Endothelial cell of umbilical vein (primary cell): ENCODE measurements around the gene ACTR2. TPM values are rescaled to one million over a fixed set of nuclear protein-coding genes. Genes with fewer than 3 reads are reported as not detected.

Experiments
- BruUV-seq: library from RNA; stranded (reverse); fragments of 400-500 nt; replicated peaks from 2 replicates; lab custom pipeline; 2021; lab: Mats Ljungman, UMichigan
- CTCF ChIA-PET: fragments of 300-600, 350-600 bp; sonication (Branson Sonifier 250); formaldehyde crosslinking; loops from one replicate; lab custom pipeline; 2021; ENCODE audit warnings: antibody characterized with exemption, inconsistent platforms; lab: Charles Lee
- POLR2A ChIA-PET: fragments of 300-600, 350-600 bp; sonication (Branson Sonifier 250); formaldehyde crosslinking; loops from one replicate; lab custom pipeline; 2021; ENCODE audit warnings: antibody characterized with exemption, inconsistent platforms; lab: Charles Lee
- DNase-seq: peaks from one replicate; pipeline ENCODE4 v3.0.0-alpha.2; 2011; ENCODE audit warnings: low read depth, low spot score
- FAIRE-seq: peaks from 2 replicates; lab custom pipeline; 2011; peaks lifted over from hg19 to GRCh38; lab: Jason Lieb, UNC
- H2AFZ ChIP-seq: 2 replicates; pipeline ENCODE4 v1.6.0; 2012; ENCODE audit warnings: low read depth, low read length, control low read depth, inconsistent platforms
- H3K27ac ChIP-seq: 2 replicates; pipeline ENCODE4 v1.5.1; 2011; ENCODE audit warnings: low read depth, mild to moderate bottlenecking, control low read depth, low read length, moderate library complexity; ENCODE audit not compliant: insufficient read depth
- H3K27me3 ChIP-seq, 2 experiments: 2 replicates each; pipeline versions ENCODE4 v1.6.0 to v1.6.1; 2011; ENCODE audit warnings: low read length in 2 of 2, mixed read lengths in 1 of 2; ENCODE audit not compliant: control insufficient read depth in 2 of 2, insufficient read depth in 2 of 2
- H3K36me3 ChIP-seq, 2 experiments: 2 replicates in 1 of 2; 3 replicates in 1 of 2; pipeline ENCODE4 v1.5.1; 2011; ENCODE audit warnings: low read length in 2 of 2, mild to moderate bottlenecking in 1 of 2, moderate library complexity in 1 of 2; ENCODE audit not compliant: control insufficient read depth in 2 of 2, insufficient read depth in 2 of 2; ENCODE audit errors: extremely low read depth in 1 of 2
- H3K4me1 ChIP-seq: 3 replicates; pipeline ENCODE4 v1.5.1; 2011; ENCODE audit warnings: mild to moderate bottlenecking, low read length; ENCODE audit not compliant: control insufficient read depth, insufficient read depth; ENCODE audit errors: extremely low read depth
- H3K4me2 ChIP-seq: 2 replicates; pipeline ENCODE4 v1.6.1; 2011; ENCODE audit warnings: low read length, control low read depth, mixed read lengths; ENCODE audit not compliant: insufficient read depth
- H3K4me3 ChIP-seq, 3 experiments: fragments of 200-600 bp in 1 of 3; sonication (generic), shearing (Covaris generic) in 1 of 3; replicated peaks in 1 of 3; 2 replicates each; pipeline ENCODE4 v1.5.1; 2011 to 2016; ENCODE audit warnings: control low read depth in 3 of 3, low read length in 3 of 3, mild to moderate bottlenecking in 2 of 3, inconsistent platforms in 1 of 3, low read depth in 1 of 3, moderate library complexity in 1 of 3; ENCODE audit not compliant: insufficient read depth in 1 of 3
- H3K79me2 ChIP-seq: 2 replicates; pipeline ENCODE4 v1.6.0; 2012; ENCODE audit warnings: low read length, inconsistent platforms; ENCODE audit not compliant: control insufficient read depth, insufficient read depth
- H3K9ac ChIP-seq: replicated peaks from 2 replicates; pipeline ENCODE3; 2011; ENCODE audit warnings: low read length, control low read depth; ENCODE audit not compliant: insufficient read depth; ENCODE audit errors: extremely low read depth
- H3K9me1 ChIP-seq: replicated peaks from 3 replicates; pipeline ENCODE4 v1.6.0; 2011; ENCODE audit warnings: mild to moderate bottlenecking, low read length; ENCODE audit not compliant: control insufficient read depth, insufficient read depth; ENCODE audit errors: extremely low read depth
- H3K9me3 ChIP-seq: replicated peaks from 2 replicates; pipeline ENCODE4 v1.5.1; 2012; ENCODE audit warnings: low read length, inconsistent platforms; ENCODE audit not compliant: control insufficient read depth, insufficient read depth
- H4K20me1 ChIP-seq: replicated peaks from 2 replicates; pipeline ENCODE3; 2011; ENCODE audit warnings: mild to moderate bottlenecking, low read length; ENCODE audit not compliant: control insufficient read depth, insufficient read depth; ENCODE audit errors: extremely low read depth
- EZH2 ChIP-seq: IDR thresholded peaks from 2 replicates; pipeline ENCODE4 v1.6.1; 2012; ENCODE audit warnings: borderline replicate concordance, low read depth, mild to moderate bottlenecking, moderate library complexity, low read length, inconsistent platforms; ENCODE audit not compliant: severe bottlenecking
- FOS ChIP-seq: IDR thresholded peaks from 2 replicates; pipeline ENCODE4 v1.6.1; 2011; ENCODE audit warnings: mild to moderate bottlenecking, low read length, moderate library complexity, borderline replicate concordance; ENCODE audit not compliant: insufficient read depth
- GATA2 ChIP-seq: IDR thresholded peaks from 2 replicates; pipeline ENCODE4 v1.7.0; 2011; ENCODE audit warnings: low read depth, mild to moderate bottlenecking, moderate library complexity, mixed read lengths, low read length; ENCODE audit not compliant: insufficient read length, insufficient read depth
- JUN ChIP-seq: IDR thresholded peaks from 2 replicates; pipeline ENCODE4 v1.6.1; 2011; ENCODE audit warnings: borderline replicate concordance, low read depth; ENCODE audit not compliant: insufficient read length, insufficient read depth
- MYC ChIP-seq: IDR thresholded peaks from one replicate; pipeline ENCODE4 v1.6.1; 2011; ENCODE audit warnings: mild to moderate bottlenecking, low read depth, low read length
- POLR2A ChIP-seq: IDR thresholded peaks from 2 replicates; pipeline ENCODE4 v1.6.1; 2012; ENCODE audit warnings: low read depth, mild to moderate bottlenecking, control low read depth, low read length
- POLR2AphosphoS5 ChIP-seq: IDR thresholded peaks from 2 replicates; pipeline ENCODE4 v1.6.1; 2012; ENCODE audit warnings: low read depth, mild to moderate bottlenecking, control low read depth, low read length, moderate library complexity; ENCODE audit not compliant: insufficient read depth
- dilution Hi-C: fragments of 300-500 bp; cut with MboI; formaldehyde crosslinking; loops from one replicate; pipeline ENCODE4 v1.15.0; 2019; ENCODE audit warnings: low sequenced_read_pairs; ENCODE audit not compliant: extremely low pct_ligation_motif_present
- intact Hi-C: fragments of 100-400 bp; cut with micrococcal nuclease; formaldehyde crosslinking; loops from one replicate; pipeline ENCODE4 v1.10.0; 2022
- polyA plus RNA-seq, 4 experiments: library from polyadenylated mRNA; depleted of rRNA in 3 of 4; stranded (reverse) in 3 of 4; unstranded in 1 of 4; fragments of >200 nt; gene quantifications; 2 replicates each; pipeline versions ENCODE4 v1.2.1 to v1.2.3, GENCODE V29; 2011 to 2012; ENCODE audit warnings: missing spikeins in 1 of 4
- total RNA-seq: library from RNA; stranded (reverse); gene quantifications from 2 replicates; pipeline ENCODE4 v1.2.3, GENCODE V29; 2021

Gene ACTR2
- total and polyA plus RNA-seq, 2 donors (not counting 3 experiments of a cell fraction or from before 2014, with no cell fraction given): 48.7 to 287 TPM

- no peak for TF ChIP-seq JUN
- no peak for TF ChIP-seq FOS
- Histone ChIP-seq H3K9me3 (no peaks in the 10 kb centered on the region), H3K4me1 (no peaks in the 10 kb centered on the region), H3K4me3 (no peak overlapping the region), H3K79me2 (no peaks in the 10 kb centered on the region), H2AFZ (no peak overlapping the region), H3K4me2 (no peak overlapping the region), H3K36me3 (no peaks in the 10 kb centered on the region), H4K20me1 (no peaks in the 10 kb centered on the region), H3K27ac (no peak overlapping the region), H3K9ac (no peak overlapping the region), H3K9me1 (no peaks in the 10 kb centered on the region), H3K27me3 (peaks cover 10 to 41% of the 10 kb centered on the region in 2 experiments)
- FAIRE-seq (no peak), DNase-seq (no peak)
- dilution Hi-C loops: no loop called here
- no TSS peak for BruUV-seq
- CTCF ChIA-PET: interaction anchor here (0.9 to 1.7 kb wide), 2 partner anchors 16 to 27 kb away, joined by 3 to 4 read pairs; no protein-coding TSS in a partner anchor
- POLR2A ChIA-PET: no interaction called here
- intact Hi-C loops: no loop called here
These were observed 64.9 kb downstream of the ACTR2 start for GRCh38 chr2:65292461-65293011.

GRCh38 chr2:65293376-65293775 lies 65.7 kb downstream of the ACTR2 start:
- ChIA-PET CTCF (interaction anchor here (1.6 to 1.7 kb wide), 3 partner anchors 15 to 28 kb away, joined by 4 to 7 read pairs (median 5); no protein-coding TSS in a partner anchor), POLR2A (no interaction called here)
- no peaks in the 10 kb centered on the region for H3K79me2 ChIP-seq
- no peak overlapping the region for H2AFZ ChIP-seq
- no peaks in the 10 kb centered on the region for H3K9me3 ChIP-seq
- dilution Hi-C loops (no loop called here), intact Hi-C loops (no loop called here)
- no peaks in the 10 kb centered on the region for H3K4me1 ChIP-seq
- H3K27ac ChIP-seq: no peak overlapping the region
- H4K20me1 ChIP-seq: no peaks in the 10 kb centered on the region
- no TSS peak for BruUV-seq
- no peak overlapping the region for H3K4me2 ChIP-seq
- H3K9ac ChIP-seq: no peak overlapping the region
- H3K9me1 ChIP-seq: no peaks in the 10 kb centered on the region
- DNase-seq (no peak), FAIRE-seq (no peak)
- peaks cover 8 to 41% of the 10 kb centered on the region in 2 experiments for H3K27me3 ChIP-seq
- H3K4me3 ChIP-seq: no peak overlapping the region
- H3K36me3 ChIP-seq: no peaks in the 10 kb centered on the region
- TF ChIP-seq POLR2AphosphoS5 (no peak), GATA2 (no peak), POLR2A (no peak), FOS (no peak), MYC (no peak), EZH2 (no peak)
